H1 (cell line): ENCODE measurements around the gene ARHGAP24. TPM values are rescaled to one million over a fixed set of nuclear protein-coding genes. Genes with fewer than 3 reads are reported as not detected.

Source experiments
- KDM4A ChIP-seq: IDR thresholded peaks from one replicate; pipeline ENCODE4 v1.7.1; 2012; ENCODE audit warnings: low read depth, mild to moderate bottlenecking, moderate library complexity, low read length, inconsistent platforms; ENCODE audit not compliant: severe bottlenecking
- NANOG ChIP-seq: IDR thresholded peaks from 2 replicates; pipeline ENCODE4 v1.6.1; 2011; ENCODE audit warnings: low read length, low read depth, mild to moderate bottlenecking, inconsistent platforms; ENCODE audit not compliant: insufficient read depth, poor library complexity, severe bottlenecking
- polyA plus RNA-seq, 7 experiments: library from polyadenylated mRNA; depleted of rRNA in 3 of 7; stranded (reverse) in 5 of 7; unstranded in 2 of 7; fragments of >200 nt in 5 of 7; fragments of 200-250 nt in 2 of 7; gene quantifications; 1 replicate in 5 of 7; 2 replicates in 1 of 7; 4 replicates in 1 of 7; pipeline versions ENCODE4 v1.2.1 to v1.2.3, GENCODE V29; 2011 to 2013; ENCODE audit warnings: missing spikeins in 2 of 7, mixed read lengths in 2 of 7
- total RNA-seq: library from RNA; stranded (reverse); fragmentation: NEBNext Ultra II Directional; extraction: Animal tissue kit (Norgen Biotek cat#: 25700); gene quantifications from 2 replicates; pipeline ENCODE4 v1.2.1, GENCODE V29; 2021

ARHGAP24 gene
- total and polyA plus RNA-seq, 2 of the 8 experiments (the other 6 are each of a cell fraction or from before 2014, with no cell fraction given) = 0.08 to 0.50 TPM

GRCh38 chr4:85495621-85496020 is 20.7 kb downstream of the ARHGAP24 start (continued):
- TF ChIP-seq KDM4A (no peak), NANOG (no peak)
